ENCODE data around the gene SSH3.

SSH3 gene

GRCh38 chr11:67311556-67312082 lies 8.3 kb downstream of the SSH3 start:
- no peak overlapping the region for H3K4me3 ChIP-seq (ENCODE audit: control insufficient read depth, low read depth, low read length)
- TF ChIP-seq CTCF (conservative IDR thresholded peaks at IDR 0.05; ENCODE audit: control insufficient read depth, insufficient read depth, low read depth, low read length): no peak
- DNase-seq (ENCODE audit: low read depth): no peak

GRCh38 chr11:67312187-67313021 lies 9.1 kb downstream of the SSH3 start:
- TF ChIP-seq CTCF (conservative IDR thresholded peaks at IDR 0.05; ENCODE audit: control insufficient read depth, insufficient read depth, low read depth, low read length): no peak
- H3K4me3 ChIP-seq (ENCODE audit: control insufficient read depth, low read depth, low read length): no peak overlapping the region
- DNase-seq (ENCODE audit: low read depth): no peak

GRCh38 chr11:67313125-67313890 lies 10.0 kb downstream of the SSH3 start:
- TF ChIP-seq CTCF (conservative IDR thresholded peaks at IDR 0.05; ENCODE audit: control insufficient read depth, insufficient read depth, low read depth, low read length): no peak

GRCh38 chr11:67314218-67314617 lies 10.9 kb downstream of the SSH3 start:
- no peak for TF ChIP-seq CTCF (conservative IDR thresholded peaks at IDR 0.05; ENCODE audit: control insufficient read depth, insufficient read depth, low read depth, low read length)
- DNase-seq (ENCODE audit: low read depth): no peak
- H3K4me3 ChIP-seq (ENCODE audit: control insufficient read depth, low read depth, low read length): no peak overlapping the region

More at GRCh38 chr11:67313125-67313890, 10.0 kb downstream of the SSH3 start:
- no peak overlapping the region for H3K4me3 ChIP-seq (ENCODE audit: control insufficient read depth, low read depth, low read length)
- DNase-seq (ENCODE audit: low read depth): no peak

- DNase-seq (ENCODE audit: low read depth): no peak
- no peak overlapping the region for H3K4me3 ChIP-seq (ENCODE audit: control insufficient read depth, low read depth, low read length)
- TF ChIP-seq CTCF (conservative IDR thresholded peaks at IDR 0.05; ENCODE audit: control insufficient read depth, insufficient read depth, low read depth, low read length): no peak
Measured at GRCh38 chr11:67315325-67315909, 12.1 kb downstream of the SSH3 start.

GRCh38 chr11:67316882-67317204 lies 13.5 kb downstream of the SSH3 start:
- no peak for TF ChIP-seq CTCF (conservative IDR thresholded peaks at IDR 0.05; ENCODE audit: control insufficient read depth, insufficient read depth, low read depth, low read length)
- H3K4me3 ChIP-seq (ENCODE audit: control insufficient read depth, low read depth, low read length): peak overlapping the region; percentile 87
- no peak for DNase-seq (ENCODE audit: low read depth)
